ENCODE measurements around the gene ATF7.

Gene ATF7

GRCh38 chr12:53604581-53604980, 21.6 kb downstream of the ATF7 start:
- no peak for DNase-seq (ENCODE audit: low read depth in 1 of 2, low spot score in 1 of 2)

GRCh38 chr12:53603804-53604203, 22.4 kb downstream of the ATF7 start:
- no peak for DNase-seq (ENCODE audit: low read depth in 1 of 2, low spot score in 1 of 2)
- Histone ChIP-seq H3K4me3 (replicated peaks; ENCODE audit: insufficient read depth, low read length) (no peak overlapping the region), H3K27ac (replicated peaks) (no peak overlapping the region), H3K27me3 (ENCODE audit: insufficient read depth, poor library complexity, severe bottlenecking) (no peaks in the 10 kb centered on the region)
- TF ChIP-seq SPI1 (IDR thresholded peaks at IDR 0.05; ENCODE audit: borderline replicate concordance, low read depth) (no peak), REST (IDR thresholded peaks at IDR 0.05; ENCODE audit: insufficient replicate concordance, low read depth) (no peak), CTCF (IDR thresholded peaks at IDR 0.05; ENCODE audit: insufficient read depth, low read length) (no peak), GABPA (IDR thresholded peaks at IDR 0.05; ENCODE audit: low read depth) (no peak), POLR2AphosphoS5 (IDR thresholded peaks at IDR 0.05; ENCODE audit: low read depth) (no peak)

More at GRCh38 chr12:53604581-53604980, 21.6 kb downstream of the ATF7 start:
- Histone ChIP-seq H3K27me3 (ENCODE audit: insufficient read depth, poor library complexity, severe bottlenecking) (no peaks in the 10 kb centered on the region), H3K27ac (replicated peaks) (no peak overlapping the region), H3K4me3 (replicated peaks; ENCODE audit: insufficient read depth, low read length) (no peak overlapping the region)
- no peak for TF ChIP-seq SPI1 (IDR thresholded peaks at IDR 0.05; ENCODE audit: borderline replicate concordance, low read depth)
- no peak for TF ChIP-seq CTCF (IDR thresholded peaks at IDR 0.05; ENCODE audit: insufficient read depth, low read length)
- TF ChIP-seq POLR2AphosphoS5 (IDR thresholded peaks at IDR 0.05; ENCODE audit: low read depth): no peak
- no peak for TF ChIP-seq GABPA (IDR thresholded peaks at IDR 0.05; ENCODE audit: low read depth)
- no peak for TF ChIP-seq REST (IDR thresholded peaks at IDR 0.05; ENCODE audit: insufficient replicate concordance, low read depth)

- no peak for TF ChIP-seq SPI1 (IDR thresholded peaks at IDR 0.05; ENCODE audit: borderline replicate concordance, low read depth)
- TF ChIP-seq REST (IDR thresholded peaks at IDR 0.05; ENCODE audit: insufficient replicate concordance, low read depth): no peak
- no peak for TF ChIP-seq CTCF (IDR thresholded peaks at IDR 0.05; ENCODE audit: insufficient read depth, low read length)
- no peak for TF ChIP-seq GABPA (IDR thresholded peaks at IDR 0.05; ENCODE audit: low read depth)
- TF ChIP-seq POLR2AphosphoS5 (IDR thresholded peaks at IDR 0.05; ENCODE audit: low read depth): no peak
- Histone ChIP-seq H3K4me3 (replicated peaks; ENCODE audit: insufficient read depth, low read length) (no peak overlapping the region), H3K27me3 (ENCODE audit: insufficient read depth, poor library complexity, severe bottlenecking) (no peaks in the 10 kb centered on the region), H3K27ac (replicated peaks) (no peak overlapping the region)
- DNase-seq (ENCODE audit: low read depth in 1 of 2, low spot score in 1 of 2): no peak
These were observed 23.0 kb downstream of the ATF7 start for GRCh38 chr12:53603196-53603595.

All from HL-60 (cell line).